H9 (cell line): ENCODE measurements around the gene KCNG2. TPM values are rescaled to one million over a fixed set of nuclear protein-coding genes. Genes with fewer than 3 reads are reported as not detected.
A peak's percentile ranks its signal among the peaks of the same experiment; 100 is the strongest.

Experiments used
- DNase-seq: peaks from one replicate; pipeline ENCODE4 v3.0.0-alpha.2; 2017
- H2AFZ ChIP-seq: one replicate; pipeline ENCODE4 v1.6.1; 2013; ENCODE audit warnings: mild to moderate bottlenecking, low read length, control low read depth, moderate library complexity
- H2AK5ac ChIP-seq: 2 replicates; pipeline ENCODE4 v1.6.1; 2013; ENCODE audit warnings: low read length, control low read depth, mixed read lengths; ENCODE audit not compliant: insufficient read length
- H2BK120ac ChIP-seq: one replicate; pipeline ENCODE4 v1.6.1; 2013; ENCODE audit warnings: low read depth, mild to moderate bottlenecking, low read length, control low read depth, inconsistent platforms; ENCODE audit not compliant: poor library complexity, severe bottlenecking
- H2BK12ac ChIP-seq: 2 replicates; pipeline ENCODE4 v1.6.1; 2013; ENCODE audit warnings: low read length, control low read depth, mixed read lengths, low read depth; ENCODE audit not compliant: insufficient read length
- H2BK15ac ChIP-seq: 2 replicates; pipeline ENCODE4 v1.6.1; 2013; ENCODE audit warnings: low read depth, low read length, control low read depth
- H2BK20ac ChIP-seq: one replicate; pipeline ENCODE4 v1.6.1; 2013; ENCODE audit warnings: low read depth, mild to moderate bottlenecking, low read length, control low read depth, inconsistent platforms; ENCODE audit not compliant: poor library complexity, severe bottlenecking
- H2BK5ac ChIP-seq: 2 replicates; pipeline ENCODE4 v1.6.1; 2013; ENCODE audit warnings: low read length, control low read depth, mixed read lengths; ENCODE audit not compliant: insufficient read length
- H3K14ac ChIP-seq: 2 replicates; pipeline ENCODE4 v1.6.1; 2013; ENCODE audit warnings: low read length, control low read depth; ENCODE audit not compliant: insufficient read depth
- H3K18ac ChIP-seq: 2 replicates; pipeline ENCODE4 v1.6.1; 2013; ENCODE audit warnings: low read depth, mild to moderate bottlenecking, mixed read lengths, low read length, control low read depth; ENCODE audit not compliant: insufficient read length
- H3K23ac ChIP-seq: 2 replicates; pipeline ENCODE4 v1.6.1; 2013; ENCODE audit warnings: low read length, control low read depth, mixed read lengths, low read depth; ENCODE audit not compliant: insufficient read length
- H3K23me2 ChIP-seq: 2 replicates; pipeline ENCODE4 v1.6.1; 2013; ENCODE audit warnings: low read depth, mild to moderate bottlenecking, mixed read lengths, low read length, control low read depth; ENCODE audit not compliant: insufficient read length, poor library complexity, severe bottlenecking
- H3K27ac ChIP-seq: 2 replicates; pipeline ENCODE4 v1.5.1; 2013; ENCODE audit warnings: low read length, control low read depth, mixed read lengths, low read depth; ENCODE audit not compliant: insufficient read length
- H3K27me3 ChIP-seq: 2 replicates; pipeline ENCODE4 v1.6.1; 2013; ENCODE audit warnings: low read length, control low read depth, inconsistent platforms; ENCODE audit not compliant: insufficient read depth
- H3K4ac ChIP-seq: 2 replicates; pipeline ENCODE4 v1.6.1; 2013; ENCODE audit warnings: low read depth, mild to moderate bottlenecking, control low read depth, inconsistent platforms, low read length, moderate library complexity
- H3K4me1 ChIP-seq: 2 replicates; pipeline ENCODE4 v1.6.1; 2013; ENCODE audit warnings: low read length, control low read depth, inconsistent platforms; ENCODE audit not compliant: insufficient read depth
- H3K4me2 ChIP-seq: 2 replicates; pipeline ENCODE4 v1.6.1; 2013; ENCODE audit warnings: low read length, control low read depth, mixed read lengths; ENCODE audit not compliant: insufficient read length, insufficient read depth
- H3K56ac ChIP-seq: 2 replicates; pipeline ENCODE4 v1.6.1; 2013; ENCODE audit warnings: low read depth, mild to moderate bottlenecking, mixed read lengths, low read length, control low read depth; ENCODE audit not compliant: insufficient read length
- H3K79me1 ChIP-seq: 2 replicates; pipeline ENCODE4 v1.6.1; 2013; ENCODE audit warnings: low read depth, mild to moderate bottlenecking, moderate library complexity, low read length, control low read depth, inconsistent platforms; ENCODE audit not compliant: insufficient read depth, poor library complexity, severe bottlenecking
- H3K79me2 ChIP-seq: 2 replicates; pipeline ENCODE4 v1.6.1; 2013; ENCODE audit warnings: low read length, control low read depth, inconsistent platforms; ENCODE audit not compliant: insufficient read depth
- H3K9ac ChIP-seq: 2 replicates; pipeline ENCODE4 v1.6.1; 2013; ENCODE audit warnings: low read length, control low read depth, mixed read lengths; ENCODE audit not compliant: insufficient read length; ENCODE audit errors: extremely low read depth
- H3K9me3 ChIP-seq: one replicate; pipeline ENCODE4 v1.6.1; 2013; ENCODE audit warnings: low read depth, low read length, inconsistent platforms; ENCODE audit not compliant: control insufficient read depth
- H3T11ph ChIP-seq: one replicate; pipeline ENCODE4 v1.6.1; 2013; ENCODE audit warnings: mild to moderate bottlenecking, low read length, control low read depth, inconsistent platforms
- H4K20me1 ChIP-seq: one replicate; pipeline ENCODE4 v1.6.1; 2013; ENCODE audit not compliant: control insufficient read depth, insufficient read length, insufficient read depth
- H4K5ac ChIP-seq: 2 replicates; pipeline ENCODE4 v1.6.1; 2013; ENCODE audit warnings: low read depth, mild to moderate bottlenecking, mixed read lengths, low read length, control low read depth; ENCODE audit not compliant: insufficient read length
- H4K8ac ChIP-seq: replicated peaks from 2 replicates; pipeline ENCODE4 v1.6.1; 2013; ENCODE audit warnings: low read length, control low read depth, mixed read lengths, low read depth; ENCODE audit not compliant: insufficient read length
- H4K91ac ChIP-seq: 2 replicates; pipeline ENCODE4 v1.6.1; 2013; ENCODE audit warnings: low read depth, mild to moderate bottlenecking, moderate library complexity, mixed read lengths, low read length, control low read depth; ENCODE audit not compliant: insufficient read length
- H3K27ac Mint-ChIP-seq, 3 experiments: 2 replicates in 2 of 3; 3 replicates in 1 of 3; pipeline ENCODE4 v1.8.0; 2020 to 2021; ENCODE audit warnings: mixed read lengths in 3 of 3, mild to moderate bottlenecking in 1 of 3, moderate library complexity in 1 of 3
- H3K27me3 Mint-ChIP-seq: 2 replicates; pipeline ENCODE4 v1.8.0; 2021; ENCODE audit warnings: low read depth, mild to moderate bottlenecking, moderate library complexity, mixed read lengths
- H3K36me3 Mint-ChIP-seq, 3 experiments: 2 replicates in 2 of 3; 3 replicates in 1 of 3; pipeline ENCODE4 v1.8.0; 2020 to 2021; ENCODE audit warnings: low read depth in 3 of 3, mixed read lengths in 3 of 3; ENCODE audit not compliant: insufficient read depth in 1 of 3
- H3K4me1 Mint-ChIP-seq, 2 experiments: 2 replicates each; pipeline ENCODE4 v1.8.0; 2020; ENCODE audit warnings: mixed read lengths in 2 of 2
- H3K4me3 Mint-ChIP-seq, 2 experiments: 2 replicates in 1 of 2; 3 replicates in 1 of 2; pipeline ENCODE4 v1.8.0; 2020 to 2021; ENCODE audit warnings: mild to moderate bottlenecking in 2 of 2, mixed read lengths in 2 of 2, moderate library complexity in 1 of 2
- H3K9me3 Mint-ChIP-seq, 2 experiments: 2 replicates in 1 of 2; 3 replicates in 1 of 2; pipeline ENCODE4 v1.8.0; 2020; ENCODE audit warnings: mild to moderate bottlenecking in 2 of 2, mixed read lengths in 2 of 2, moderate library complexity in 1 of 2
- CTCF ChIP-seq: fragments of 200-600 bp; sonication (generic); conservative IDR thresholded peaks from 3 replicates; pipeline ENCODE4 v1.8.0; 2021; ENCODE audit warnings: antibody characterized with exemption, mild to moderate bottlenecking
- WGBS: extraction: QIAGEN DNeasy Blood & Tissue Kit; methylation state at CpG from one replicate; pipeline ENCODE4 v1.1.7; 2013; ENCODE audit warnings: missing lambda C conversion rate, low lambda C conversion rate, mixed read lengths; ENCODE audit not compliant: insufficient read length; ENCODE audit errors: extremely low coverage; 5-methylcytosine and 5-hydroxymethylcytosine counted together
- total RNA-seq: library from RNA; stranded (reverse); gene quantifications from 2 replicates; pipeline ENCODE4 v1.2.1, GENCODE V29; 2021

KCNG2 gene
- total RNA-seq, 1 experiment from 2014 or later, result 0.15 TPM

- H3T11ph ChIP-seq, result no peak overlapping the region
- Mint-ChIP-seq H3K4me1 (peaks cover 13 to 15% of the 10 kb centered on the region in 2 experiments), H3K36me3 (no peaks in the 10 kb centered on the region), H3K4me3 (peak overlapping the region; percentile 55 to 74), H3K27ac (no peak overlapping the region), H3K9me3 (peaks cover 3% of the 10 kb centered on the region in 2 experiments; a peak in 2 of 5 replicates), H3K27me3 (peaks cover 71% of the 10 kb centered on the region)
- H4K20me1 ChIP-seq, result no peaks in the 10 kb centered on the region
- H3K14ac ChIP-seq, result no peak overlapping the region
- H4K91ac ChIP-seq, result no peak overlapping the region
- TF ChIP-seq CTCF, result no peak
- H3K4ac ChIP-seq, result no peak overlapping the region
- no peaks in the 10 kb centered on the region for H3K79me2 ChIP-seq
- H3K9me3 ChIP-seq, result no peaks in the 10 kb centered on the region
- H2BK15ac ChIP-seq, result no peak overlapping the region
- H2BK12ac ChIP-seq, result no peak overlapping the region
- H3K4me1 ChIP-seq, result no peaks in the 10 kb centered on the region; the same call in 1 of the 2 replicates
- no peak overlapping the region for H3K23ac ChIP-seq
- H3K27ac ChIP-seq, result no peak overlapping the region
- H3K18ac ChIP-seq, result no peak overlapping the region
- no peak overlapping the region for H2AK5ac ChIP-seq
- no peak overlapping the region for H2BK5ac ChIP-seq
- peaks cover 3% of the 10 kb centered on the region for H3K23me2 ChIP-seq
- H3K27me3 ChIP-seq, result peaks cover 26% of the 10 kb centered on the region; the same call in 1 of the 2 replicates
- no peaks in the 10 kb centered on the region for H3K79me1 ChIP-seq
- peak overlapping the region; percentile 39 for H3K4me2 ChIP-seq
- no peak overlapping the region for H2AFZ ChIP-seq
- H4K8ac ChIP-seq, result no peak overlapping the region
- no peak overlapping the region for H3K9ac ChIP-seq
- DNase-seq, result no peak
- H3K56ac ChIP-seq, result no peak overlapping the region
- no peak overlapping the region for H2BK20ac ChIP-seq
- no peak overlapping the region for H4K5ac ChIP-seq
- H2BK120ac ChIP-seq, result no peak overlapping the region
- WGBS, result no CpG with 5 or more reads among the region's 78 CpGs
These were observed 734 bp downstream of the KCNG2 start for GRCh38 chr18:79798346-79798998.
